SH-SY5Y (cell line): Measurements from ENCODE around the gene HDAC9.

Experiments used
- GATA2 ChIP-seq: IDR thresholded peaks from 2 replicates; pipeline ENCODE4 v1.6.1; 2011; ENCODE audit warnings: mild to moderate bottlenecking, low read depth, low read length
- GATA3 ChIP-seq: IDR thresholded peaks from 2 replicates; pipeline ENCODE4 v1.6.1; 2011; ENCODE audit warnings: low read depth, mild to moderate bottlenecking, low read length, moderate library complexity

GRCh38 chr7:18572885-18573284, 77.3 kb downstream of the HDAC9 start:
- TF ChIP-seq GATA2 (no peak), GATA3 (no peak)
